ENCODE data around the gene NMB. TPM values are rescaled to one million over a fixed set of nuclear protein-coding genes. Genes with fewer than 3 reads are reported as not detected.

The NMB gene
- polyA plus RNA-seq, 1 of the 3 experiments (the other 2 are of a cell fraction), result 6.5 TPM

GRCh38 chr15:84658788-84659411, 901 bp upstream of the NMB start:
- H3K27ac ChIP-seq (ENCODE audit: low read depth in 2 of 2, low read length in 1 of 2), result peak overlapping the region; percentile 53 to 83
- WGBS (ENCODE audit: low lambda C conversion rate), result 57% methylated on average over 7 of the region's 7 CpGs
- H3K9ac ChIP-seq, result peak overlapping the region; percentile 62; the same call in 1 of the 2 replicates
- peak overlapping the region; percentile 82 for H3K4me2 ChIP-seq
- ChIA-PET POLR2A (interaction anchor here (0.8 to 1.0 kb wide), 2 partner anchors 57 to 90 kb away, joined by 4 to 5 read pairs; partner anchors contain the start of gene SEC11A), CTCF (interaction anchor here (0.5 to 4.2 kb wide), 21 partner anchors 8 to 270 kb away, joined by 3 to 38 read pairs (median 4); partner anchors contain the start of gene SEC11A)
- peak overlapping the region; percentile 66; the same call in 1 of the 2 replicates for H2AFZ ChIP-seq (ENCODE audit: low read depth)
- DNase-seq, result peak; percentile 26
- peaks cover 35% of the 10 kb centered on the region for H3F3A ChIP-seq (replicated peaks; ENCODE audit: insufficient read depth)
- H3K9me2 ChIP-seq, result no peaks in the 10 kb centered on the region
- no peaks in the 10 kb centered on the region for H3K9me3 ChIP-seq
- H3K36me3 ChIP-seq (replicated peaks in 1 of 2; ENCODE audit: control insufficient read depth in 1 of 2, insufficient read depth in 2 of 2, low read length in 1 of 2), result peaks cover 3 to 19% of the 10 kb centered on the region in 2 experiments
- TF ChIP-seq POLR2AphosphoS5 (IDR thresholded peaks at IDR 0.05; ENCODE audit: low read depth, low read length) (no peak), RFX5 (IDR thresholded peaks at IDR 0.05; ENCODE audit: low read length) (no peak), EZH2phosphoT487 (IDR thresholded peaks at IDR 0.05; ENCODE audit: borderline replicate concordance, low read depth) (no peak), ELF1 (IDR thresholded peaks at IDR 0.05) (no peak), FOXJ3 (CRISPR knock-in tag; IDR thresholded peaks at IDR 0.05) (no peak), MEF2A (IDR thresholded peaks at IDR 0.05; ENCODE audit: borderline replicate concordance, low read depth) (no peak), FOXM1 (IDR thresholded peaks at IDR 0.05; ENCODE audit: low read depth) (no peak), PBX3 (IDR thresholded peaks at IDR 0.05) (no peak), EP300 (IDR thresholded peaks at IDR 0.05; ENCODE audit: borderline replicate concordance in 1 of 2, low read depth in 1 of 2, low read length in 1 of 2) (no peak), MXI1 (IDR thresholded peaks at IDR 0.05; ENCODE audit: low read depth, low read length) (no peak), NFIC (IDR thresholded peaks at IDR 0.05; ENCODE audit: borderline replicate concordance) (no peak), TAF1 (IDR thresholded peaks at IDR 0.05; ENCODE audit: borderline replicate concordance, low read depth, low read length) (no peak)
- peak overlapping the region; percentile 52 to 54; a peak in 2 of 4 replicates for H3K4me3 ChIP-seq (ENCODE audit: low read depth in 2 of 2, low read length in 1 of 2)
- no peaks in the 10 kb centered on the region for H3K27me3 ChIP-seq (ENCODE audit: insufficient read depth)
- H3K79me2 ChIP-seq (ENCODE audit: insufficient read depth), result peaks cover 2% of the 10 kb centered on the region
- peaks cover 3 to 19% of the 10 kb centered on the region in 2 experiments; a peak in 1 of 4 replicates for H3K4me1 ChIP-seq (ENCODE audit: control insufficient read depth in 1 of 2, insufficient read depth in 2 of 2, low read depth in 1 of 2, low read length in 1 of 2)
- H4K20me1 ChIP-seq (ENCODE audit: insufficient read depth), result no peaks in the 10 kb centered on the region

- 24% methylated on average over 11 of the region's 17 CpGs for WGBS (ENCODE audit: low lambda C conversion rate)
- peaks cover 9 to 28% of the 10 kb centered on the region in 2 experiments; a peak in 2 of 4 replicates for H3K4me1 ChIP-seq (ENCODE audit: control insufficient read depth in 1 of 2, insufficient read depth in 2 of 2, low read depth in 1 of 2, low read length in 1 of 2)
- H4K20me1 ChIP-seq (ENCODE audit: insufficient read depth), result no peaks in the 10 kb centered on the region
- peak overlapping the region; percentile 52 to 54; a peak in 3 of 4 replicates for H3K4me3 ChIP-seq (ENCODE audit: low read depth in 2 of 2, low read length in 1 of 2)
- peak overlapping the region; percentile 62; the same call in 1 of the 2 replicates for H3K9ac ChIP-seq
- TF ChIP-seq IRF3 (IDR thresholded peaks at IDR 0.05; ENCODE audit: low read depth, low read length) (no peak), RAD21 (IDR thresholded peaks at IDR 0.05; ENCODE audit: low read length) (no peak), CHD2 (IDR thresholded peaks at IDR 0.05; ENCODE audit: low read length, partially characterized antibody) (no peak), TEAD4 (IDR thresholded peaks at IDR 0.05; ENCODE audit: borderline replicate concordance, insufficient read depth) (no peak), RCOR1 (IDR thresholded peaks at IDR 0.05; ENCODE audit: low read length) (no peak), MAX (IDR thresholded peaks at IDR 0.05; ENCODE audit: low read depth) (no peak), MXI1 (IDR thresholded peaks at IDR 0.05; ENCODE audit: low read depth, low read length) (no peak), EP300 (IDR thresholded peaks at IDR 0.05; ENCODE audit: borderline replicate concordance in 1 of 2, low read depth in 1 of 2, low read length in 1 of 2) (no peak)
- H3K36me3 ChIP-seq (replicated peaks in 1 of 2; ENCODE audit: control insufficient read depth in 1 of 2, insufficient read depth in 2 of 2, low read length in 1 of 2), result peaks cover 3 to 9% of the 10 kb centered on the region in 2 experiments
- H3K79me2 ChIP-seq (ENCODE audit: insufficient read depth), result peaks cover 13% of the 10 kb centered on the region
- H3K9me2 ChIP-seq, result no peaks in the 10 kb centered on the region
- H3F3A ChIP-seq (replicated peaks; ENCODE audit: insufficient read depth), result peaks cover 28% of the 10 kb centered on the region
- no peaks in the 10 kb centered on the region for H3K9me3 ChIP-seq
- peak overlapping the region; percentile 82 for H3K4me2 ChIP-seq
- no peak for DNase-seq
- CTCF ChIA-PET, result interaction anchor here (0.7 to 4.2 kb wide), 6 partner anchors 36 to 271 kb away, joined by 3 to 38 read pairs (median 10); no protein-coding TSS in a partner anchor
- POLR2A ChIA-PET, result interaction anchor here (0.8 kb wide), 1 partner anchor 122 kb away, joined by 3 read pairs; no protein-coding TSS in a partner anchor
- H3K27me3 ChIP-seq (ENCODE audit: insufficient read depth), result no peaks in the 10 kb centered on the region
- peak overlapping the region; percentile 53 to 83; a peak in 1 of 4 replicates for H3K27ac ChIP-seq (ENCODE audit: low read depth in 2 of 2, low read length in 1 of 2)
- peak overlapping the region; percentile 66; the same call in 1 of the 2 replicates for H2AFZ ChIP-seq (ENCODE audit: low read depth)
Observed at GRCh38 chr15:84657748-84658079, 285 bp downstream of the NMB start.

Measured in SK-N-SH (cell line).